ENCODE results near the gene EN2.

Gene EN2

GRCh38 chr7:155458111-155458877, at the start of gene EN2:
TSS of gene EN2 (plus strand) at chr7:155458129. CDS start at chr7:155458378, 249 bp downstream.
- DNase-seq (ENCODE audit: low read depth in 2 of 2): no peak

GRCh38 chr7:155408651-155409586, 49.0 kb upstream of the EN2 start:
- no peak for DNase-seq (ENCODE audit: low read depth in 2 of 2)

DNA sequence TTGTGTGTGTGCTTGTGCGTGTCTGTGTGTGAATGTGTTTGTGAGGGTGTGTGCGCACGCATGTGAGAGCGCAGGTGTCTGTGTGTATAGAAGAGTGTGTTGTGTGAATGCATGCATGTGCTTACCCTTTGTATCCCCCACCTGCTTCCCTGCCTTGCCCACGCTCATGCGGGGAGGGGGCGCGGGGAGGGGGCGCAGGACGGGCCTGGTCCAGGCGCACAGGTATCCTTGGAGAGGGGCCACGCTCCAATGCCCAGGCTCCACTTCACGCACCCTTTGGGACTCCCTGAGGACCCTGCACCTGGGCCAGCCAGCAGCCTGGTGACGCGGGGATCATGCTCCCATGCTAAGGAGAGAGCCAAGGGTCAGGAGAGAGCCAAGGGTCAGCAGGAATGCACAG, 47.9 kb upstream of the EN2 start:
- DNase-seq (ENCODE audit: low read depth in 2 of 2): no peak

DNA sequence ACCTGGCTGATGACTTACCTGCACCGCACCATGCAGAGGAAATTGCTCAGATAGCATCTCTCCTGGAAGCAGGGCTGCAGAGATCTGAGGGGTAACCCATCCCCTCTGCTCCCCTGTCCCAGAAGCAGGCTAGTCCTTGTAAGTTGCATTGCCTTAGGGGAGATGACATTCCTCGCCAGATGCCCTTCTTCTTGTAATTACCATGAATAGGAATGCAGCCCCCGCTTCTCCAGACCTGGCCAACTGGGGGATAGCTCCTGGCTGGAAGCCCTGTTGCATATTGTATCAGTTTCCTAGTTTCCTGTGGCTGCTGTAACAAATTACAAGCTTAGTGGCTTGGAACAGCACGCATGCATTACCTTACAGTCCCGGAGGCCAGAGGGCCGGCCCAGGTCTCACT, 47.5 kb upstream of the EN2 start:
- no peak for DNase-seq (ENCODE audit: low read depth in 2 of 2)

DNA sequence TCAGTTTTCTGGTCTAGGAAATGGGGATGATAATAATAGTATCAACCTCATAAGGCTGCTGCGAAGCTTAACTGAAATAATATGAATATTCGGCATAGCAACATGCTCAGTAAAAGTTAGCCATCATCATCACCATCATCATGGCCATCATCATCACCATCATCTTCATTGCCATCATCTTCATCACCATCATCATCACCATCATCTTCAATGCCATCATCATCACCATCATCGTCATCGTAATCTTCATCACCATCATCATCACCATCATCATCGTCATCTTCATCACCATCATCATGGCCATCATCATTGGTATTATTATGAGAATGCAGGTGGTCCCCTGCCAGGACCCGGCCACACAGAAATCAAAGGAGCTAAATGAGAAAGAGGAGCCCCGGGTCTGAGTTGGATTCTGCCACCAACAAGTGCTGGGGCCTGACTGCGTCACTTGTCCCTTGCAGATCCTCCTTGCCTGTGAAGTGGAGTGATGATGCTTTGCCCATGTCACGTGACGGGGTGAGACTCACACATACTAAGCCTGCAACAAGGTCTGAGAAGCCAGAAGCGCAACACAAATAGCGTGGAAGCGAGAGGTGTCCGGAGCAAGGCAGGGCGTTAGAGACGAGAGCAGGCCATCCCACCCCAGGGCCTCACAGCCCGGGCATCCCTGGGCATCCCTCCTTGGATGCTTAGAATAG, 46.1 kb upstream of the EN2 start:
- no peak for DNase-seq (ENCODE audit: low read depth in 2 of 2)

DNA sequence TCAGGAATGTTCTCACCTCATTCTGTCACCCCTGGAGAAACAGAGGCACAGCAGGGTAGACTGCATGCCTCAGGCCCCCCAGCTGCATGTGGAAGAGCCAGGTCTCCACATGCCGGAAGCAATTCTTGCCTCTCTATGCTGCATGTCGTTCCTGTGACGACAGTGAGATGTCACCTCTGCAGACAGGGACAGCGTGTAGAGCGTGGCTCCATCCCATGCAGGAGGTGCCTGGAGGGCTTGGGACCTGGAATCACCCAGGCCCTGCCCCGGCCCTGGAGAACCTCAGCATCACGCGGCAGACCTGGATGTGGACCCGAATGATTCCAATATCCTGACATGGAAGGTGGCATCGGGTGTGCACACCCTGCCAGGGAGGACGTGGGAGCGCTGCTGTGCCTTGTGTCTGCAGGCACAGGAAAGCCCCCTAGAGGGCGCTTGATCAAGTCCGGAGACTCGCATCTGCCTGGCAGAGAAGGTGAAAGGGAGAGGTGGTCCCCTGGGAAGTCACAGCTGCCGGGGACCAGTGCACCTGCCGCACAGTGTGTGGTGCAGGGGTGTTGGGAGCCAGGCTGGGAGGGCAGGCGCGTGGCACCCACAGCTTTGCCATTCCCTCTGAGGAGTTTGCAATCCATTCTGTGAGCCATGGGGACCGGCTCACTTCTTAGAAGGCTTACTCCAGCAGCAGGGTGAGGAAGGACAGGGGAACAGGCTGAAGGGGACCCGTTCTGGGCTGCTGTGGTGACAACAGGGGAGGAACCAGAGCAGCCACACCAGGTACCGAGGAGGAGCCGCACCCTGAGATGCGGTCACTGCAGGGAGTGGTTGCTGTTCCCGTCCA, 45.3 kb upstream of the EN2 start:
- DNase-seq (ENCODE audit: low read depth in 2 of 2): no peak

DNA sequence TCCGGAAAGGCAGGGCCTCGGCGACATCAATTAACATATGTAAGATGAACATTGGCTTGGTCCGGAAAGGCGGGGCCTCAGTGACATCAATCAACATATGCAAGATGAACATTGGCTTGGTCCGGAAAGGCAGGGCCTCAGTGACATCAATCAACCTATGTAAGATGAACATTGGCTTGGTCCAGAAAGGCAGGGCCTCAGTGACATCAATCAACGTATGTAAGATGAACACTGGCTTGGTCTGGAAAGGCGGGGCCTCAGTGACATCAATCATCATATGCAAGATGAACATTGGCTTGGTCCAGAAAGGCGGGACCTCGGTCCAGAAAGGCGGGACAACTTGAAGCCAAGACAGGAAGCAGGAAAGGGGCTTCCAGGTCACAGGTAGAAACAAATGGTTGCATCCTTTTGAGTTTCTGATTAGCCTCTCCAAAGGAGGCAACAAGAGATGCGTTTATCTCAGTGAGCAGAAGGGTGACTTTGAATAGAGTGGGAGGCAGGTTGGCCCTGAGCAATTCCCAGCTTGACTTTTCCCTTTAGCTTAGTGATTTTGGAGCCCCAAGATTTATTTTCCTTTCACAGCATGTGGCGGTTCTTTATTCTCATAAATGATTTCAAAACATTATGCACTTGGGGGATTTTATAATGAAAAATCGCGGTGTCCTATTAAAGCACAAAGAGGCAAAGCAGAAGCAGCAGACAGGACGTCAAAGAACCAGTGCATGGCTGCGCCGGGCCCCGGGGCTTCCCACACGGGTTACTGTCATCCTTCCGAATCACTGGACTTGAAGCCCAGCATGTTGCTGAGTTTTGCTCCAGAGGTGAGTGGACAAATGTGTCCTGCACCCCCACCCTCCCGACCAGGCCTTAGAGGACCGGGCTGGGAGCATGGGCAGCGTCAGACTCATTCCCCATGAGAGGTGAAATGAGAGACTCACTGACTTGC, 43.1 kb upstream of the EN2 start:
- no peak for DNase-seq (ENCODE audit: low read depth in 2 of 2)

GRCh38 chr7:155416646-155417380, 41.1 kb upstream of the EN2 start:
- no peak for DNase-seq (ENCODE audit: low read depth in 2 of 2)

DNA sequence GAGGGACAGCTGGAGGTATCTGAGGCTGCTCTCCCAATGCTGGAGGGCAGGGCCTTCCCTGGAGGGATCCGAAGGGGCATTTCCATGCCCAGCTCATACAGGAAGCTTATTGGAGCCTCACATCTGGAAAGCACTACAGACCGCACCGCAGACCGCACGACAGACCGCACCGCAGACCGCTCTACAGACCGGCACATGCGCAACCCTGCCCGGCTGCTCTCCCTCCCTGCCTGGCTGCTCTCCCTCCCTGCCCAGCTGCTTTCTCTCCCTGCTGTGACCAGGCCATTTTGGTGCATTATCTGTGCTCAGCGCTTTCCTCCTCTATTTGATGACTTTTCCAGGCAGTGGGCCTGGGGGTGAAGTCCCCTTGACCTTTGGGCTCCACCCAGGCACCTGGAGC, 39.6 kb upstream of the EN2 start:
- DNase-seq (ENCODE audit: low read depth in 2 of 2): no peak

DNA sequence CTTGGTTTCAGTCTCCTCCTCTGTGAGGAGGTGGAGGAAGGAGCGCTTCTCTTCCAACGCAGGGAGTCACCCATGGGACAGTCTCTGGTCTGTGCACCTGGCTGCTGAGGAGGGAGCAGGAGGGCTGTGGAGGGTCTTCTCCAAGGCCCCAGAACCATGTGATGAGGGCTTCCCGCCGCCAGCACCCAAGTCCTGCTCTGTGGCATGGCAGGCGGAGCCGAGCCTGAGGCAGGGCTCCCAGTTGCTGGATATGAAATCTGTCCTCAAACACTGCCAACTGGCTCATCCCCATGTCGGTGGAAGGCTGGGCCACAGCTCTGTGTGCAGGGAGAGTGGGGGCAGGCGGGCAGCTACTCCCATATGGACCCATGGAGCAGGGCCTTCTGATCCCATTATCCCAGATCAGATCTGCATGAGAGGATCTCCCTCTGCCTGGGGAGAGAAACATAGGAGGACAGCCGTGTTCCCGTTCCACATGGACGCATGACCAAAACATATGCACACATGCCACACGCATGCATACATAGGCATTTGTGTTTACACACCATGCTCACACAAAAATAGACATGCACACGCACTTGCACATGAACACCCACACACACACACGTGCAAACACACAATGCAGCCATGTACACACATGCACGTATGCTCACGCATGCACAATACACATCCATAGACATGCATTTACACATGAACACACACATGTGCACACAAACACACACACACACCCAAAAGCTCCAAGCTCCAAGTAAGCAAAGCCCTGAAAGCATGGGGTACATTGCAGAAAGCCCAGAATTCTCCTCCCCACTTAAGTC, 38.8 kb upstream of the EN2 start:
- no peak for DNase-seq (ENCODE audit: low read depth in 2 of 2)

DNA sequence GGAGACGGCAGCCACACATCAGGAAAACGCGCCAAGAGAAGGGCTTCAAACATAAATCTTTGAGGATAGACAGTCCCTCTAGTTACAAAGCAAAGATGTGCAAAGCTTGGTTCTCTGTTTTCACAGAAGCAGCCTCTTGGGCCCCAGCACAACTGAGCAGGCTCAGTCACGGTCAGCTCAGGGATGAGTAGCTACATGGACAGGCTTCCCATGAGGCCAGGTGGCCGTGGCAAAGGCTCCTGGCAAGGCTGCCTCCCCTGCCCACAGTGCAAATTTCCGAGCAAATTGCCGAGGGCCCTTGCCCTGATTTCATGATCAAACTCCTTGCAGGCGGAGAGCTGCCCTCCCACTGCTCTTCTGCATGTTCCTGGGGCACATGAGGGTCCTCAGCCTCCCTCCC, 37.8 kb upstream of the EN2 start:
- no peak for DNase-seq (ENCODE audit: low read depth in 2 of 2)

GRCh38 chr7:155422151-155422550, 35.8 kb upstream of the EN2 start:
- no peak for DNase-seq (ENCODE audit: low read depth in 2 of 2)

DNA sequence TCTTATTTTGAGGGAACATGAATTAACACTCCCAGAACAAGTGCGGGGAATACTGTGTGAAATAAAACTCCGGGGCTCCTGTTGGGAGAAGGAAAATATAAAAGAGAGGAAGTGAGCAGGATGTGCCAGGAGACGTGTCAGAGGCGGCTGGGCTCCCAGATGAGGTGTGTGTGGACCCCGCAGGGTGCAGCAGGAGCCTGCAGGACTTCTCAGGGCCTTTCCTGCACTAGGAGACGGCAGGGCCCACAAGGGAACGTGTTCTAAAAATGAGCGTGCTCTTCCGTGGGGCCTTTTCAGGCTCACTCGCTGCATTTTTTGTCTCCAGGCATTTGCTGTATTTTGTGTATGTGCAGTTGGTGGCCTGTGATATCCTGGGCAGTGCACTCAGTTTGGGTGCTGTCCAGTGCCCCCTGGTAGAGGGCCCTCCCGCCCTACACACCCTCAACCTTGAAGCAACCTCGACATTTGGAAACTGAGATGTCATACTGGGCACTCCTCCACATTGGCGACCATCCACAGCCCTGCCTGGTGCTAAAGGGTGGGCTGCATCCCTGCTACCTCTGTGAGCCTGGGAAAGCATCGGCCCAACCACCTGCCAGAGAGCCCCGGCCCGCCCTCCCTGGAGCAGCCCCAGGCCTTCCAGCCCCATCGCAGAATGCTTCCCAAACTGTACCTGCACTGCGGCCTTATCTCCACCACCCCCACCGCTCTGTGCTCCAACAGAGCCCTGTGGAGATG, 35.2 kb upstream of the EN2 start:
- DNase-seq (ENCODE audit: low read depth in 2 of 2): no peak

DNA sequence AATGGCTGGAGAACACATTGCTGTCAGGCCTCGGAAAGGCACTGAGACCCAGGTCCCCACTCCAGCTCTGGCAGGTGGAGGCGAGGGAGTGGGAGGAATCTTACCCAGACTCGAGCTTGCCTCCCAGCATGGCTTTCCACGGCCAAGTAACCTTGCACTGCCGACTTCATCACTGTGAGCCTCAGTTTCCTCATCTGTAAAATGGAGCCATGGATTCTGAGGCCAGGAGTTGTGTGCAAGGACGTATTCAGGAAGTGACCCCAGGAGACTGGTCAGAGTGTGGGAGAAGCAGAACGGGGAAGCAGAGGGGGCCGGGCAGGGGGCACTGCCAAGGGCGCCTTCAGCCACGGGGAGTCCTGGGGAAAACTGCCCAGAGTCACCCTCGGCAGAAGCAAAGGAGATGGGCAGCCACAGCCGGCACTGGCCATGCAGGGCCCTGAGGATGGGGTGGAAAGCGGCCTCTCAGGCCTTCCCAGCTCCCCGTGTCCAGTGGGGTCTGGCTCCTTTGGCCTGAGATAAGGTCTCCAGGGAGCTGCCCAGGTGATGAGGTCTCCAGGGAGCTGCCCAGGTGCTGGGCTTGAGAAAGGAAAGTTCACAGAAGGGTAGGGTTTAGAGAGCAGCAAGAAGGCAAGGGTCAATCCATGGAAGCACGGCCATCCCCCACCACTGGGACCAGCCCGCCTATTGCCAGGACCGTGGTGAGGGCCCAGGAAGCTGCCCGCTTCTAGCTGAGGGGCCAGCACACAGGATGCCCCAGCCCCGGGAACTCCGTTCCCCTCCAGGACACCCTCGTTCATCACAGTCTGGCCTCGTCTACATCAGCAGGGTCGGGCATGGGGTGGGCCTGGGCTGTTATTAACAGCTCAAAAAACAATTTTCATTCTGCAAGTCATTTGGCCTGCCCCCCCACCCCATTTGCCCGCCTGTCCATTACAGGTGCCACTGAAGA, 34.3 kb upstream of the EN2 start:
- no peak for DNase-seq (ENCODE audit: low read depth in 2 of 2)

- no peak for DNase-seq (ENCODE audit: low read depth in 2 of 2)
Measured at GRCh38 chr7:155424301-155425010, 33.5 kb upstream of the EN2 start.

- DNase-seq (ENCODE audit: low read depth in 2 of 2): no peak
Measured at GRCh38 chr7:155425011-155425340, 33.0 kb upstream of the EN2 start.

All from stimulated activated CD8-positive, alpha-beta memory T cell treated with anti-CD3 and anti-CD28 coated beads, Interleukin-15, amount 100 ng/mL, for 4 hours (primary cell).